ENCODE data around the gene PPP1R14B. TPM values are rescaled to one million over a fixed set of nuclear protein-coding genes. Genes with fewer than 3 reads are reported as not detected.

PPP1R14B gene
- total RNA-seq, 1 donor from 2014 or later = 85.7 TPM

- no peaks in the 10 kb centered on the region for H3K27me3 ChIP-seq
- intact Hi-C loops (cut with DNase I) = loop anchor here (1.0 kb wide), 1 partner anchor 14 kb away; no protein-coding TSS in a partner anchor
- H3K4me3 ChIP-seq = peak within 1 kb of the TSS; percentile 82 to 96
- no peak for TF ChIP-seq CTCF (IDR thresholded peaks at IDR 0.05)
- H3K36me3 ChIP-seq = peaks cover 0 to 8% of the 10 kb centered on the region in 2 donors
- no peaks in the 10 kb centered on the region for H3K9me3 ChIP-seq
- DNase-seq (ENCODE audit: low spot score in 2 of 2) = peak; percentile 77 to 97
- H3K27ac ChIP-seq = peak within 1 kb of the TSS; percentile 87 to 95
- peaks cover 4 to 20% of the 10 kb centered on the region in 2 donors for H3K4me1 ChIP-seq
Observed at GRCh38 chr11:64284048-64284961, 37.6 kb upstream of the PPP1R14B start, which contains the start of gene BAD. TSS of gene BAD (minus strand) at chr11:64284665. CDS start at chr11:64284368, 297 bp downstream.

- H3K9me3 ChIP-seq = no peaks in the 10 kb centered on the region
- no peak for DNase-seq (ENCODE audit: low spot score in 2 of 2)
- no peak for TF ChIP-seq CTCF (IDR thresholded peaks at IDR 0.05)
- H3K27me3 ChIP-seq = no peaks in the 10 kb centered on the region
- H3K36me3 ChIP-seq = peaks cover 4 to 20% of the 10 kb centered on the region in 2 donors
- intact Hi-C loops (cut with DNase I) = no loop called here
- peaks cover 4 to 20% of the 10 kb centered on the region in 2 donors for H3K4me1 ChIP-seq
- peak overlapping the region in 1 of 2 donors; percentile 82 for H3K4me3 ChIP-seq
- no peak overlapping the region for H3K27ac ChIP-seq
Observed at GRCh38 chr11:64283092-64283491, 36.3 kb upstream of the PPP1R14B start.

GRCh38 chr11:64281957-64282770 lies 35.4 kb upstream of the PPP1R14B start:
- intact Hi-C loops (cut with DNase I) = no loop called here

GRCh38 chr11:64278576-64279190 lies 31.9 kb upstream of the PPP1R14B start:
- no peak overlapping the region for H3K4me3 ChIP-seq
- H3K36me3 ChIP-seq = peaks cover 13 to 42% of the 10 kb centered on the region in 2 donors
- no peak overlapping the region for H3K27ac ChIP-seq
- intact Hi-C loops (cut with DNase I) = no loop called here
- no peaks in the 10 kb centered on the region for H3K9me3 ChIP-seq
- peaks cover 0 to 9% of the 10 kb centered on the region in 2 donors for H3K4me1 ChIP-seq
- DNase-seq (ENCODE audit: low spot score in 2 of 2) = no peak
- H3K27me3 ChIP-seq = no peaks in the 10 kb centered on the region
- TF ChIP-seq CTCF (IDR thresholded peaks at IDR 0.05) = no peak

More at GRCh38 chr11:64281957-64282770, 35.4 kb upstream of the PPP1R14B start:
- Histone ChIP-seq H3K27me3 (no peaks in the 10 kb centered on the region), H3K4me1 (peaks cover 4 to 20% of the 10 kb centered on the region in 2 donors), H3K36me3 (peaks cover 8 to 30% of the 10 kb centered on the region in 2 donors), H3K27ac (no peak overlapping the region), H3K4me3 (no peak overlapping the region), H3K9me3 (no peaks in the 10 kb centered on the region)
- no peak for DNase-seq (ENCODE audit: low spot score in 2 of 2)
- TF ChIP-seq CTCF (IDR thresholded peaks at IDR 0.05) = no peak
